ENCODE data around the gene LCN10. TPM values are rescaled to one million over a fixed set of nuclear protein-coding genes. Genes with fewer than 3 reads are reported as not detected.

LCN10 gene
- total and polyA plus RNA-seq, 10 of the 15 experiments (the other 5 are each of a cell fraction or from before 2014, with no cell fraction given) = 0.06 to 1.3 (median 0.21) TPM; not detected in 1

DNA sequence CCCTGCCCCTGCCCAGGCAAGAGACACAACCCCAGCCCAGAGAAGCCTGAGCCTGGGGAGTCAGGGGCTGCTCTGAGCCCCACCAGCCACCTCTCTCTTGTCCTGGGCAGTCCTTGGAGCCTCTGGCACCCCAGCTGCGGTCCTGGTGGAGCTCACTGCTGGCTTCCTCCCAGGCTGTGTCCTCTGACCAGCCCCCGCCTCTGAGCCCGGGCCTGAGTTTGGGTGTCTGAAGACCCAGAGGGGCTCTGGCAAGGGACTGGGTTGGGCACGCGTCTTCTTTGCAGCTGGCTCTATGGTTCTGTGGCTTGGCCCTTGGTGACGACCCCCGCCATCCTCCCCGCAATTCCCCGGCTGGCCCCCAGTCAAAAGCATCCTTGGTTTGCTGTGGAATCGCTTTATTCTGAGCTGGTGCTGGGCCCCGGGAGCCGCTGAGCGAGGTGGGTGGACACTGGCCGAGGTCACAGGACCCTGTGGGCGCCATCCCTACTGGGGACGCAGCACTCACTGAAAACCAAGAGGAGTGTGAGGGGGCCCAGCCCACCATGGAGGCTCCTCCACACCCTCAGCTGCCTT, 985 bp upstream of the LCN10 start (continued):
- TF ChIP-seq, protein P1, sequence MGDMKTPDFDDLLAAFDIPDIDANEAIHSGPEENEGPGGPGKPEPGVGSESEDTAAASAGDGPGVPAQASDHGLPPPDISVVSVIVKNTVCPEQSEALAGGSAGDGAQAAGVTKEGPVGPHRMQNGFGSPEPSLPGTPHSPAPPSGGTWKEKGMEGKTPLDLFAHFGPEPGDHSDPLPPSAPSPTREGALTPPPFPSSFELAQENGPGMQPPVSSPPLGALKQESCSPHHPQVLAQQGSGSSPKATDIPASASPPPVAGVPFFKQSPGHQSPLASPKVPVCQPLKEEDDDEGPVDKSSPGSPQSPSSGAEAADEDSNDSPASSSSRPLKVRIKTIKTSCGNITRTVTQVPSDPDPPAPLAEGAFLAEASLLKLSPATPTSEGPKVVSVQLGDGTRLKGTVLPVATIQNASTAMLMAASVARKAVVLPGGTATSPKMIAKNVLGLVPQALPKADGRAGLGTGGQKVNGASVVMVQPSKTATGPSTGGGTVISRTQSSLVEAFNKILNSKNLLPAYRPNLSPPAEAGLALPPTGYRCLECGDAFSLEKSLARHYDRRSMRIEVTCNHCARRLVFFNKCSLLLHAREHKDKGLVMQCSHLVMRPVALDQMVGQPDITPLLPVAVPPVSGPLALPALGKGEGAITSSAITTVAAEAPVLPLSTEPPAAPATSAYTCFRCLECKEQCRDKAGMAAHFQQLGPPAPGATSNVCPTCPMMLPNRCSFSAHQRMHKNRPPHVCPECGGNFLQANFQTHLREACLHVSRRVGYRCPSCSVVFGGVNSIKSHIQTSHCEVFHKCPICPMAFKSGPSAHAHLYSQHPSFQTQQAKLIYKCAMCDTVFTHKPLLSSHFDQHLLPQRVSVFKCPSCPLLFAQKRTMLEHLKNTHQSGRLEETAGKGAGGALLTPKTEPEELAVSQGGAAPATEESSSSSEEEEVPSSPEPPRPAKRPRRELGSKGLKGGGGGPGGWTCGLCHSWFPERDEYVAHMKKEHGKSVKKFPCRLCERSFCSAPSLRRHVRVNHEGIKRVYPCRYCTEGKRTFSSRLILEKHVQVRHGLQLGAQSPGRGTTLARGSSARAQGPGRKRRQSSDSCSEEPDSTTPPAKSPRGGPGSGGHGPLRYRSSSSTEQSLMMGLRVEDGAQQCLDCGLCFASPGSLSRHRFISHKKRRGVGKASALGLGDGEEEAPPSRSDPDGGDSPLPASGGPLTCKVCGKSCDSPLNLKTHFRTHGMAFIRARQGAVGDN (IDR thresholded peaks at IDR 0.05) = no peak
- TF ChIP-seq MYB (IDR thresholded peaks at IDR 0.05; ENCODE audit: borderline replicate concordance, low read depth, low read length) (no peak), ATF2 (IDR thresholded peaks at IDR 0.05; ENCODE audit: low read length) (no peak)

- Histone ChIP-seq H3K4me2 (ENCODE audit: control insufficient read depth, insufficient read depth) (peak overlapping the region; percentile 79), H3K27ac (ENCODE audit: control insufficient read depth, insufficient read depth) (no peak overlapping the region), H3K79me2 (ENCODE audit: control insufficient read depth, insufficient read depth, low read length) (no peaks in the 10 kb centered on the region), H3K4me1 (ENCODE audit: control insufficient read depth, insufficient read depth, low read length) (peaks cover 15% of the 10 kb centered on the region), H3K27me3 (replicated peaks in 1 of 2; ENCODE audit: control insufficient read depth in 2 of 2, insufficient read depth in 2 of 2, low read length in 1 of 2) (peaks cover 0 to 8% of the 10 kb centered on the region in 2 experiments; a peak in 3 of 4 replicates), H3K9ac (ENCODE audit: control insufficient read depth, insufficient read depth, low read length) (no peak overlapping the region), H3K4me3 (peak overlapping the region; percentile 33; the same call in 1 of the 2 replicates), H3K36me3 (ENCODE audit: control insufficient read depth in 2 of 2, insufficient read depth in 2 of 2, low read length in 1 of 2) (no peaks in the 10 kb centered on the region), H3K9me3 (replicated peaks; ENCODE audit: control insufficient read depth, insufficient read depth, low read length) (no peaks in the 10 kb centered on the region), H4K20me1 (ENCODE audit: control insufficient read depth, insufficient read depth) (no peaks in the 10 kb centered on the region), H2AFZ (ENCODE audit: control insufficient read depth, low read depth, low read length) (peak overlapping the region; percentile 44)
- RAD21 ChIA-PET (ENCODE audit: unreplicated experiment) = interaction anchor here (0.7 to 0.9 kb wide), 5 partner anchors 12 to 293 kb away, joined by 3 to 5 read pairs (median 3); no protein-coding TSS in a partner anchor
- ATAC-seq (peak; percentile 78), DNase-seq (ENCODE audit: low read depth, low spot score) (no peak), FAIRE-seq (no peak)
- BruUV-seq (replicated peaks) = no TSS peak
- SMC1A ChIA-PET (ENCODE audit: uncharacterized antibody, unreplicated experiment) = interaction anchor here (1.0 to 2.2 kb wide), 3 partner anchors 15 to 41 kb away, joined by 3 to 7 read pairs (median 3); no protein-coding TSS in a partner anchor
- CTCF ChIA-PET = interaction anchor here (0.6 to 1.8 kb wide), 9 partner anchors 9 to 325 kb away, joined by 3 to 7 read pairs (median 4); partner anchors contain the start of gene LCN8
- intact Hi-C loops (cut with micrococcal nuclease; ENCODE audit: unreplicated experiment) = no loop called here
- in situ Hi-C loops (cut with MboI) = no loop called here
- POLR2A ChIA-PET = interaction anchor here (0.6 to 2.3 kb wide), 6 partner anchors 13 to 784 kb away, joined by 3 to 15 read pairs (median 3); partner anchors contain the start of gene AGPAT2
- whole genome bisulfite sequencing (ENCODE audit: insufficient coverage, insufficient replicate concordance, low lambda C conversion rate, missing lambda C conversion rate) = 5% methylated on average over 31 of the region's 32 CpGs
- TF ChIP-seq BCL3 (IDR thresholded peaks at IDR 0.05; ENCODE audit: borderline replicate concordance, insufficient read depth, low read depth, low read length, poor library complexity, severe bottlenecking) = peak; percentile 40
- TF ChIP-seq DPF2 (IDR thresholded peaks at IDR 0.05) = peak; percentile 76
- 0 out of 2 replicates have a peak, but pooled peaks have one; percentile 37 for TF ChIP-seq NBN (IDR thresholded peaks at IDR 0.05)
- peak; percentile 76 for TF ChIP-seq IKZF1 (conservative IDR thresholded peaks at IDR 0.05)
- 0 out of 2 replicates have a peak, but pooled peaks have one; percentile 7 for TF ChIP-seq EED (IDR thresholded peaks at IDR 0.05; ENCODE audit: low read depth)
- peak in 1 of 2 experiments; percentile 94; a peak in 2 of 3 replicates for TF ChIP-seq EGR1 (IDR thresholded peaks at IDR 0.05; ENCODE audit: borderline replicate concordance in 1 of 2, low read depth in 2 of 2, low read length in 2 of 2)
- TF ChIP-seq NR2F1 (conservative IDR thresholded peaks at IDR 0.05) = 0 out of 2 replicates have a peak, but pooled peaks have one; percentile 19
- TF ChIP-seq PML (IDR thresholded peaks at IDR 0.05; ENCODE audit: low read length) = no peak
- TF ChIP-seq RFX5 (IDR thresholded peaks at IDR 0.05; ENCODE audit: low read depth, low read length) = peak; percentile 72; the same call in 1 of the 2 replicates
- peak; percentile 14; the same call in 1 of the 2 replicates for TF ChIP-seq RUNX3 (IDR thresholded peaks at IDR 0.05; ENCODE audit: low read length)
- no peak for TF ChIP-seq RCOR1 (conservative IDR thresholded peaks at IDR 0.05; ENCODE audit: low read depth, low read length)
These were observed 713 bp downstream of the LCN10 start for GRCh38 chr9:136741883-136742571.

All from GM12878 (cell line).